Measurements from ENCODE around the gene KIRREL3. TPM values are rescaled to one million over a fixed set of nuclear protein-coding genes. Genes with fewer than 3 reads are reported as not detected.

Gene KIRREL3
- total RNA-seq, 1 donor = 0.45 TPM

DNA sequence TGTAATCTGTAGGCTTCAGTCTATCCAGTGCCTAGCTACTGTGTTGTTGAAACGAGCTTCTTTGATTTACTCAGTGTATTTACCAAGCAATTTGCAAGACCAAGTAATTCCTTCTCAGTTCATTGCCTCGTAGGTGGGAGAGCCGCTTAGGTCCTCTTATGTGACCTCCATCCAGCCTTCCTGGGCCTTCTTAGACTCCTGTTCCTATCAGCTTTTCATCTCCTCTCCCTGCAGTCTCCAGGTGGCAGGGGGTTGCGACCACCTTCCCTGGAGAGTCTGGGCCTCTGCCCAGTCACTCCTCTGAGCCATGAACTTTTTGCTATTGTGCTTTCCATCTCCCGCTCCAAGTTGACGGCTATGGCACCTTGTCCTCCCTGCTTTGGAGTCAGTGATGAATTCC is 251.8 kb downstream of the KIRREL3 start:
- TF ChIP-seq, protein P1, sequence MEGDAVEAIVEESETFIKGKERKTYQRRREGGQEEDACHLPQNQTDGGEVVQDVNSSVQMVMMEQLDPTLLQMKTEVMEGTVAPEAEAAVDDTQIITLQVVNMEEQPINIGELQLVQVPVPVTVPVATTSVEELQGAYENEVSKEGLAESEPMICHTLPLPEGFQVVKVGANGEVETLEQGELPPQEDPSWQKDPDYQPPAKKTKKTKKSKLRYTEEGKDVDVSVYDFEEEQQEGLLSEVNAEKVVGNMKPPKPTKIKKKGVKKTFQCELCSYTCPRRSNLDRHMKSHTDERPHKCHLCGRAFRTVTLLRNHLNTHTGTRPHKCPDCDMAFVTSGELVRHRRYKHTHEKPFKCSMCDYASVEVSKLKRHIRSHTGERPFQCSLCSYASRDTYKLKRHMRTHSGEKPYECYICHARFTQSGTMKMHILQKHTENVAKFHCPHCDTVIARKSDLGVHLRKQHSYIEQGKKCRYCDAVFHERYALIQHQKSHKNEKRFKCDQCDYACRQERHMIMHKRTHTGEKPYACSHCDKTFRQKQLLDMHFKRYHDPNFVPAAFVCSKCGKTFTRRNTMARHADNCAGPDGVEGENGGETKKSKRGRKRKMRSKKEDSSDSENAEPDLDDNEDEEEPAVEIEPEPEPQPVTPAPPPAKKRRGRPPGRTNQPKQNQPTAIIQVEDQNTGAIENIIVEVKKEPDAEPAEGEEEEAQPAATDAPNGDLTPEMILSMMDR (IDR thresholded peaks at IDR 0.05; ENCODE audit: insufficient read depth, low read length) = no peak
- no peak overlapping the region for H3K4me3 ChIP-seq (ENCODE audit: low read depth, low read length)
- no peak for DNase-seq (ENCODE audit: low read depth)

DNA sequence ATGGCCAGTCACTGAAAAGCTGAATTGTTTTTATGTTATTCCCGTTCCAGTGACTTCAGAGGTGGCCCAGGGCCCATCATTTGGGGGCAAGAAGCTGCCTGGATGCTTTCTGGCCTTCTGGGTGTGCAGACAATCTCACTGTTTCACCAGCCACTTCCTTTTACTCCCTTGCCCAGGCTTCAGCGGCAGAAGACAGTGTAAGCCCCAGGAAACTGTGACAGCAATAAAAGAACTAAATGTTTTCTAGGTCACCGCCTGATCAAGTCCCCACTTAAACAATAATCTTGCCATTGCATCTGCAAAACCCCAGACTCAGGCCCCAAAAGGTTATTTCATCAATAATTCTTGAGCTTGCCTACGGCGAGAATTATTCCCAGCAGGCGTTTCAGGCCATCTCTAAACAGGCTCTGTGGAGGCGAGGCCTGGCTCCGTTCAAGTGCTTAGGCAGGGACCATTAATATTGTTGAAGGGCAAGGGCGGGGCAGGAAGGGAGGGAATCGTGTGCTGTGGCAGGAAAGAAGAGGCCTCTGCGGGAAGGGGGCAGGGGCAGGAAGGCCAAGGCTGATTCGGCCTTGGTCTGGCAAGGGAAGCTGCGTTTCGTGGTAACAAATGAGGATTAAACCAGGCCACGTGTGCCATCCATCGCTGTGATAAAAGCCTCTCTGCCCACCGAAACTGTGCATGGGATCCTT is 252.3 kb downstream of the KIRREL3 start:
- TF ChIP-seq, protein P1 (IDR thresholded peaks at IDR 0.05; ENCODE audit: insufficient read depth, low read length) = no peak
- no peak overlapping the region for H3K4me3 ChIP-seq (ENCODE audit: low read depth, low read length)
- DNase-seq (ENCODE audit: low read depth) = no peak

DNA sequence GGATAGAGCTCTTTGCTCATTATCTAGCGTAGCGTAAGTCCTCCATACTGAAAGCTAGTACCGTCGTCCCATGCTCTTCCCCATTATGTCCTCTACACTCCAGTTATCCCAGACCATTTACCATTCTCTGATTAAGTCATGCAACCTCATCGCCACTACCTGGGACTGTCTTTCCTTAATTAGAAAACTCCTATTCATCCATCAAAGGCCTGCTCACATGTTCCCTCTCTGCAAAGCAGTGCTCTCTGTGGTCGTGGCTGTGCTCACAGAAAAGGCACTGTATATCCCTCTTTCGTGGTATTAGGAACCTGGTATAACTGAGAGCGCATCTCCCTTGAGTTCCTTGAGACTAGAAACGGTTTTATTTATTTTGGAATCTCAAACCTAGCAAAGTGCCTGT is 253.3 kb downstream of the KIRREL3 start:
- TF ChIP-seq, protein P1 (IDR thresholded peaks at IDR 0.05; ENCODE audit: insufficient read depth, low read length) = no peak
- no peak for DNase-seq (ENCODE audit: low read depth)
- H3K4me3 ChIP-seq (ENCODE audit: low read depth, low read length) = no peak overlapping the region

DNA sequence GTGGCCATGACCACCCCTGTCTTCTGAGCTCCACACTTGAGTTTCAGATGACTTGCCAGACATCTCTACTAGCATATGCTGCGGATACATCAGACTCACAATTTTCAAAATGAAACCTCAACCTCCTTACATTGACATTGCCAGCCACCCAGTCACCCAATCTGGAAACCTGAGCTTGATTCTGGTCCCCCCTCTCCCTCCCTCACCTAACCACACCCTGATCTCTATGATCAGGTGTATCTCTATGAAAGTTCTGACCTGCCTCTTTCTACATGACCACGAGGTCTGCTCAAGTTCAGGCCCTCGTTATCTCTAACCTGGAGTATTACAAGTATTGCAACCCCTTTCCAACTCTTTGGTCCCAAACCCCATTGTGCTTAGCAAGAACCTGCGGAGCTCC is 254.1 kb downstream of the KIRREL3 start:
- no peak for DNase-seq (ENCODE audit: low read depth)
- TF ChIP-seq, protein P1 (IDR thresholded peaks at IDR 0.05; ENCODE audit: insufficient read depth, low read length) = no peak
- H3K4me3 ChIP-seq (ENCODE audit: low read depth, low read length) = no peak overlapping the region

DNA sequence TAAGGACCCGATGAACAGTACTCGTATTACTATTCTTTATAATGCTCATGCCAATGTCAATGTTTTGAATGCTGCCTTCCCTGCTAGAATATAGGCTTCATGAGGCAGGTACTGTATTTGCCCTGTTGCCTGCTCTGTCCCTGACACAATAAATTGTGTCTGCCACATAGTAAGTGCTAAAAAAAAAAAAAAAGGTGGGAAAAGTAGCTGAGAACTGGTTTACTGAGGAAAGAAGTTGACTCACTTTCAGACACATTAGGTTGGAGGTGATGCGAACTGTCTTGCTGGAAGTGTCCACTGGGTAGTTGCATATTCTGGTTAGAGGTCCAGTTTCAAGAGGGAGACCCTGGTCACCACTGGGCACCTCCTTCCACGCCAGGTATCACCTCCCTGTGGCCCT is 255.9 kb downstream of the KIRREL3 start:
- TF ChIP-seq, protein P1 (IDR thresholded peaks at IDR 0.05; ENCODE audit: insufficient read depth, low read length) = no peak
- DNase-seq (ENCODE audit: low read depth) = no peak

DNA sequence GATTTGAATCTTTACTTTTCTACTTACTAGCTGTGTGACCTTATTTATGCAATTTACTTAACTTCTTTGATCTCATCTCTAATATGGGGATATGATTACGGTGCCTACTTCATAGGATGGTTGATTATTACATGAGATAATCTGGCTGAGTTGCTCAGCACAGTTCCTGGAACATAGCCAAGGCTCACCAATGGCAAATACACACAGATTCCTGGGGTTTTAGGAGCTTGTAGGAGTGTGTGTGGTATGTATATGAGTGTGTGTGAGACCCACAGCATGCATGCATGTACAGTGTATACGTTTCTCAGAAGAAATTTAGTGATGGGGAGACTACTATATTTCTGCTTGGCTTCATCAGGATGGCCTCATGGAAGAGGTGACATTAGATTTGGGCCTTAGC is 256.9 kb downstream of the KIRREL3 start:
- TF ChIP-seq, protein P1 (IDR thresholded peaks at IDR 0.05; ENCODE audit: insufficient read depth, low read length) = no peak
- DNase-seq (ENCODE audit: low read depth) = no peak

More for the DNA sequence above, 255.9 kb downstream of the KIRREL3 start:
- no peak overlapping the region for H3K4me3 ChIP-seq (ENCODE audit: low read depth, low read length)

DNA sequence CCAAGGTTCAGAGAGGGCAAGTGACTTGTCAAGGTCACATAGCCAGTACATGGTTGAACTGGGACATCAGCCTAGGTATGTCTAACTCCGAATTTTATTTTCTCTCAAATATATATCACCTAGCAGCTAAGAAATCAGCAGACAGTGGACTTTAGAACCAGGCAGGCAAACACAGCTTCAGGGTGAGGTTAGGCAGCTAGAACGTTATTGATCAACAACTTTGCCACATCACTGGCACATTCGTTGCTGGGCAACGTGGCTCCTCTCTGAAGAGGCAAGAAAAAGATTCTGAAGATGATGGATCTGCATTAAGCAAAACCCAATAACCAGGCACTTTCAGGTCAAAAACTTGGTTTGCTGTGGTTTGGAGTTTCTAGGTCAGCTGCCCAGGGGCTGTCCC is 258.0 kb downstream of the KIRREL3 start:
- TF ChIP-seq, protein P1 (IDR thresholded peaks at IDR 0.05; ENCODE audit: insufficient read depth, low read length) = no peak
- DNase-seq (ENCODE audit: low read depth) = no peak
- no peak overlapping the region for H3K4me3 ChIP-seq (ENCODE audit: low read depth, low read length)

More for the DNA sequence above, 256.9 kb downstream of the KIRREL3 start:
- no peak overlapping the region for H3K4me3 ChIP-seq (ENCODE audit: low read depth, low read length)
